GM18951 (cell line): ENCODE measurements around the gene TNS3.

Experiments used
- POLR2A ChIP-seq: IDR thresholded peaks from 4 replicates; pipeline ENCODE4 v1.6.1; 2011; ENCODE audit warnings: mild to moderate bottlenecking; ENCODE audit not compliant: insufficient read length, insufficient read depth; ENCODE audit errors: extremely low read depth
- in situ Hi-C: fragments of 300-500 bp; cut with MboI; formaldehyde crosslinking; loops from one replicate; pipeline ENCODE4 v1.12.0; 2022; ENCODE audit warnings: low sequenced_read_pairs, mixed read lengths, inconsistent platforms; ENCODE audit not compliant: unreplicated experiment

The TNS3 gene

DNA sequence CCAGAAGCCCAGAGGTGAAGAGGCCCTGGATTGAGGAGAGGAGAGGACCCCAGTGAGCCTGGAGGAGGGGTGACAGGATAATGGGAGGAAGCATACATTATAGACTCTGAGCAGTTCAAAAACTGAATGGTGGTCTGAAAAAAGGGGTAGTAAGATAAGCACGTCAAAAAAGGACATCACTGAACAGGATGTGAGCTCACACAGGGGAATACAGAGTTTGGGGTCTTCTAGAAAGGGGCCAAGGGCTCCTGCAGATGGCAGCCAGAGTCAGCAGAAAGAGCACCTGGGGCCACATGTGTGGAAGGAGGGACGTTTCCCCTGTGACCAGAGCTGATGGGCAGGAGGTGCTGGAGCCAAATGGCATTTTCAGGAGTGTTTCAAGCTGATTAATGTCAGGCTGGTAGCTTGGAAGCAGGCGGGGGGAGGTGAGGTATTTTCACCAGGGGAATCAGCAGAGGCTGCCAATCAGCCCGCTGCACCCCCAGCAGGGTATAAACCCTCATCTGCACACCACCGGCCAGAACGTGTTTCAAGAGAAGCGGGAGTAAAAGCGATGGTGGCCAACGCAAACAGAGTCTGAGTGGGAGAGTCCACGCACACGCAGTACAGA, 85.8 kb downstream of the TNS3 start:
- in situ Hi-C loops: no loop called here
- no peak for TF ChIP-seq POLR2A

- no peak for TF ChIP-seq POLR2A
- in situ Hi-C loops: no loop called here
Observed at GRCh38 chr7:47493976-47494911, 87.7 kb downstream of the TNS3 start.

DNA sequence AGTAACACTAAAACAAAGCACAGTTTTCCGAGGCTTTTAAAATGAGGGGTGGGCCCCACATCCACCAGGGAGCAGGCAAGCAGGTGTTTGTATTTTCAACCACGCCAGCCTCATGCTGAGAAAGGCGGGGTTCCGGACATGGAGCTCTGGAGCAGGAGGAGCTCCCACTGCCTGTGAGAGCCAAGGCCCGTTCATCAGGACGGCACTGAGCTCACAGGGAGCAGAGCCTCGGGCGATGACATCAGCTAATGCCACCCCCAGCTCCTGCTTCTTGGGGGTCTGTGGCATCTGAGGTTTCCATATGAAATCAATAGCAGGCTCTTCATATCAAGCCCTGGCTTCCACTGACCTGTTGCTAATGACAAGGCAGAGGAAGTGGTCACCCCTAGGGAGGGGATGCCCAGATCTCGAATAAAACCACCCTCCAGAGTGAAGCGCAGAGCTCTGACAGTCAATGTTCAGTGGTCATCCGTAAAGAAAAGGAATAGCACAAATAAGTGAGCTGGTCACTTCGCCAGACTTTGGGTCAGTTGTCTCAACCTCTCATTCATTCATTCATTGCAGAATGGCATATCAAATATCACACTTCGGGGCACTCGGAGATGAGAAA, 89.1 kb downstream of the TNS3 start:
- in situ Hi-C loops: no loop called here
- TF ChIP-seq POLR2A: no peak

GRCh38 chr7:47490501-47491265, 91.2 kb downstream of the TNS3 start:
- no peak for TF ChIP-seq POLR2A
- in situ Hi-C loops: no loop called here

GRCh38 chr7:47489624-47490023, 92.3 kb downstream of the TNS3 start:
- in situ Hi-C loops: no loop called here
- TF ChIP-seq POLR2A: no peak

GRCh38 chr7:47488969-47489342, 93.0 kb downstream of the TNS3 start:
- no peak for TF ChIP-seq POLR2A
- in situ Hi-C loops: no loop called here

DNA sequence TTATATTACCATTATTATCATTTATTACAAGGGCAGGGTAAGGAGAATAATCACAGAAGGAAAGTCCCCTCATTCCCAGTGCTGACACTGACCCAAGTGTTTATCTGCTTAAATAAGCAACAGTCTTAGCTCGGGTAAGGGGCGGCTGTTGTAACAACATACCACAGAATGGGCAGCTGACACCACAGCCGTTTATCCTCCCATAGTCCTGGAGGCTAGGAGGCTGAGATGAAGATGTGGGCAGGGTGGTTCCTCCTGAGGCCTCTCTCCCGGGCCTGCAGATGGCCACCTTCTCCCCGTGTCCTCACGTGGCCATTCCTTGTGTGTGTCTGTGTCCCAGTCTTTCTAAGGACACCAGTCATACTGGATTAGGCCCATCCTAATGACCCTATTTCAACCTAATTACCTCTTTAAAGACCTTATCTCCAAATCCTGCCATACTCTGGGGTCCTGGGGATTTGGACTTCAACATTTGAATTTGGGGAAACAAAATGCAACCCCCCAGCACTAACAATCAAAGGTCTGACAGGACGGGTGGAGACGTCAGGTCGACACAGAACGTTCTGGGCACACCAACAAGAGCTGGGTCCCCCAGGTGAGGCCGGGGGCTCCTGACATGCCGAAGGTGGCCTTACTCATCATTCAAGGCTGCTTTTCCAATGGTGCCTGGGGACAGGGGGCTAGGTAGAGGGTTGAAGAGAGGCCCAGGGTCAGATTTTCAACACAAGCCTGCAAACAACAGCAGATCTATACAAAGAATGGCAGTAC, 93.5 kb downstream of the TNS3 start:
- no peak for TF ChIP-seq POLR2A
- in situ Hi-C loops: no loop called here

DNA sequence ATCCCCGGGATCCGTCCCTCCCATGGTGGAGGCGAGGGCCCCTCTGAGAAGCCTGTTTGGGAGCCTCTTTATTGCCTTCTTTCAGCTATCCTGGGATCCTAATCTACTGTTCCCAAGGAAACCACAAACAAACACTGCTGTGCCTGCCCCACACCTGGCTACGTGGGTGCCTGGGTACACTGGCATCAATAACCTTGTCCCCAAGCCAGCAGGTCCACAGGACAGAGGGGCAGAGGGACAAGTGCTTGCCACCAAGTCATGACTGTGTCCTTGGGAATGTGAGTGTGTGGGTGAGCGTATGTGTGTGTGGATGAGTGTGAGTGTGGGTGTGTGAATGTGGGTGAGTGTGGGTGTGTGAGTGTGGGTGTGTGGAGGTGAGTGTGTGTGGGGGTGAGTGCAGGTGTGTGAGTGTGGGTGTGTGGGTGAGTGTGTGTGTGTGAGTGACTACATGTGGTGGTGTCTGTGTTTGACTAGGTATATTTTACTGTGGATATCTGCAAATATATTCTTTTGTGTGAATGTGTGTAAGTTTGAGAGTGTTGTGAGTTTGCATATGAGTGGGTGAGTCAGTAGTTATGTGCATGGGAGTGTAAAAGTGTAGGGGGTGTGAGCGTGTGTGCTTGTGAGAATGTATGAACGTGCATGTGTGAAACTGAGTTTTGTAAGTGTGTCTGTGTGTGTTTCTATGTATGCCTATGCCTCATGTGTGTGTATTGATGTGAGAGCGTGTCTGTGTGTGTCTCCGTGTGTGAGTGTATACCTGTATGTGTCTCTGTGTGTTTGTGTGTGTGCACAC, 96.1 kb downstream of the TNS3 start:
- in situ Hi-C loops: no loop called here
- TF ChIP-seq POLR2A: no peak

GRCh38 chr7:47484923-47485639, 96.8 kb downstream of the TNS3 start:
- no peak for TF ChIP-seq POLR2A
- in situ Hi-C loops: no loop called here

GRCh38 chr7:47484457-47484856, 97.5 kb downstream of the TNS3 start:
- in situ Hi-C loops: no loop called here

GRCh38 chr7:47483604-47484273, 98.2 kb downstream of the TNS3 start:
- no peak for TF ChIP-seq POLR2A
- in situ Hi-C loops: no loop called here

More at GRCh38 chr7:47484457-47484856, 97.5 kb downstream of the TNS3 start:
- TF ChIP-seq POLR2A: no peak
